Activated CD8-positive, alpha-beta memory T cell treated with anti-CD3 and anti-CD28 coated beads for 4 hours (primary cell): ENCODE results near the gene PRKCH.

Source experiments
- DNase-seq, 2 donors: peaks; one replicate each; pipeline ENCODE4 v3.0.0-alpha.2; 2020; ENCODE audit warnings: low read depth in 2 of 2

Gene PRKCH

DNA sequence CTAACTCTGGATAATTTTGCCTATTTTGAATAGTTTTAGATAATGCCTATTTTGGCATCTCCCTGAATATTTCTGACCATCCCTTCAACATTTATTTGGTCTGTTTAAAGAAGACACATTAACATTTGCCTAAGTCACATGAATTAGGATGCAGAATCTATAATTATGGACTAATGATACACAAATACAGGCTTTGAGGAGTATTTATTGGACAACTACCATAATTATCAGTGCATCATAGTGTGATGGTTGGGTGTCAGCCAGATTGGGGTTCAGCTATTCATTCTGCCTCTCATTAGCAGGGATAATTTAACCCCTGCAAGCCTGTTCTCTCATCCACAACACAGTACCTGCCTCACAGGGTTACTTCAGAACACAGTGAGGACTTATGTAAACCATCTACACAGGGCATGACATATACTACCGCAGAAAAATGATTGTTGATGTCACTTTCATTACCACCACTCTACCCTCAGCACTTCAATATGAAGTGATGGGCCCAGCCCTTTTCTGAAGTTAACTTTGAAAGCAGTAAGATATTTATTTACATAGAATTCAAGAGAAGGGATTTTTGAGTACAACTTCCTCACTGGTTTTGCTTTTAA, 14.4 kb downstream of the PRKCH start:
- no peak for DNase-seq

DNA sequence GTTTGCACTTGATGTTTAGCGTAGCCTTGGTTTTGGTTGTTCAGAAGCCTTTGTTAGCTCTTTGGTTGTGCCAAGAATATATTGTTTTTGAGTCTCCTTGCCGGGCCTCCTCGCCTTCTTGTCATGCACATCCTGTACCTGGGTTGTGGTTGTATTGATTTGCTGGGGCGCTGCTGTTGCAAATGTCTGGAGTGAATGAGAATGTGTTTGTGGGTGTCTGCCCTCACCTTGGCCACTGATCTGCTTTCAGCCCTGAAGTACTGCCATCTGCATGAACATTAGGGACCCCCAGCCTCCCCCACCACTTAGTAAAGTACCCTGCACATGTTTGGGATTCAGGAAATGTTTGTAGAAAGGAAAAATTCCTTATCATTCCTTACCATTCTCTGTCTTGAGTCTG, 16.5 kb downstream of the PRKCH start:
- peak in 1 of 2 donors; percentile 49 for DNase-seq

DNA sequence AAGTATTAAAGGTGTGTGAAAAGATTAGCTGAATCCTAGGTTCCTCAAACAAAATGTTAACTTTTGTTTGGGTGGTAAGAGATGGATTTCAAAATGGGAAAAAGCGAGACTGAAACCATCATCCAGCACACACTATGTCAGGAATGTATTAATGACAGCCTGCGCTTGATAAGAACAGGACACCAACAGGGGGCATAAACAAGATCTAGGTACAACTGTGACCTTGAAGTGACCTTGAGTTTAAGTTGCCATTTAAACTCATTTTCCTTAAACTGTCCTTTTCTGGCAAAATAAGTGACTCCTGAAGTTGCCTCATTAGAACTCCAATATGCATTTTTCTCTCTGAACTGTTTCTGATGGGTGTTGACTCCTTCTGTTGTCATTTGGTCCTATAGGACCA, 17.1 kb downstream of the PRKCH start:
- DNase-seq, result no peak

DNA sequence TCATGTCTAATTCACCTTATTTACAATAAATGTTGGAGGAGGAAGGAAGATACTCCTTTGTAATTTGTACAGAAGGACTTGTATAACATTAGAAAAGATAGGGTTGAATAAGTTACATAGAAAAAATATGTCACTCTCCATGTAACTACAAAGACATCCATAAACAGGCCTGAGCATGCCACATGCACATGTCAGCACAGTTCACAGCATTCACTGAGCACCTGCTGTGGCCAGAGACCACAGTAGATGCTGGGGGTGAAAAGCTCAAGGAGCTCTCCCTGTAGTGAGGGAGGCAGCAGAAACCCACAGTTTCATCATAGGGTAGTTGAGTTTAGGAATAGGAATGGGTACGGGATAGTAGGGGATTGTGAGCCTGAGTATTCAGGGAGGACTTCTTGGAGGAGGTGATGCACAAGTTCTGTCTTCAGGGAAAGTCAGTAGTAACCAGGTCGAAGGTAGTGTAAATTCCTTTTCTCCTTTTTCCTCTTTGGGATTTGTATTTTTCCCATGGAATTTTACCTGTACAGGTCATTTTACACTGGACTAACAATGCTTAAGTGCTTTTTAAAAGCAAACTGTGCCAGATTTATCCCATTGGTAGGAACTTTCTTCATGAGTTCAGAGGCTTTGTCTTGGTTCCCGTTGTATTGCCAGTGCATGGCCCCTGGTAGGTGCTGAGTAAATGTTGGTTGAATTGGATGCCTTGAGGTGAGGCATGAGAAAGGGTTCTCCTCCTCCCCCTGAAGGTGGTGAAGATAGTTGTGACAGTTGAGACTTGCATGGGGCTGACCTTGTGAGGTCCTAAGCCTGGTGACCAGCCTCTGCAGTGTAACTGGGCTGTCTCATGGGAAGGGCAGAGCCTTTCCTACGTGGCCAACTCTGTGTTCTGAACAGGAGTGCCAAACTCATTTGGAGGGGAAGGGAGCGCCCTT, 20.2 kb downstream of the PRKCH start:
- no peak for DNase-seq

DNA sequence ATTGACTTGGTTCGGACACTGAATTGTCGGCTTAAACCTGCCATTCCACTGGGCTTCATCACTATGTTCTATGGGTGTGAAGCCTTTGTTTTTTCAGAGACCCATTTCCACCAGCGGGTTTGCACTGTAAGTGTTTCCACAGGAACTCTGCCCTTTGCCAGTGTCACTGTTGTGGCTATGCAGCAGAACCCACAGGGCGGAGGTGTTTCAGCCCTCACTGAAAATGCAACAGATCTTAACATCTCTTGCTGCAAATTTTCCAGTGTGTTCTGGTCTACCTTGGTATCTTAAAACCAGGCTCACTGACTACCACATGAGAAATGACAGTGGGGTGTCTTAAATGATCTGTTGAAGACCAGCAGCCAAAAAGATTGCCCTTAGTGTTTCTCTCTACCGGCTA, 21.1 kb downstream of the PRKCH start:
- peak; percentile 76 to 86 for DNase-seq

DNA sequence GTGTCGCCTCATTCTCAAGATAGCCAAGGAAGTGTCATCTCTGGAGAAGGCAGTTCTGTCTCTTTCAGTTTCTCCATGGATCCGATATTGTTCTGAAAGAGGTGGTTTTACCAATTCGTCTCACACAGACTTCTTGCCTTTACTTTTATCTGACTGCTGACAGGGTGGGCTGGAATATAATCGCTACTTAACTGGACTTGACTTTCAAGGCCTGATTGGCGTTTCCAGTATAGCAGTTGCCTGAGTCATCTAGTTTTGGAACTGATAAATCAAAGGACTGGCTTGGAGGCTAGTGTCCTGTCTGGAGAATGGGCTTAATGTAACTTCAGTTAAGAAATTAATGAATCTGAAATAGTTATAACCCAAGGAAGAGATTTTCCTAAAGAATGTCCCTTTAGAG, 21.6 kb downstream of the PRKCH start:
- DNase-seq, result no peak

DNA sequence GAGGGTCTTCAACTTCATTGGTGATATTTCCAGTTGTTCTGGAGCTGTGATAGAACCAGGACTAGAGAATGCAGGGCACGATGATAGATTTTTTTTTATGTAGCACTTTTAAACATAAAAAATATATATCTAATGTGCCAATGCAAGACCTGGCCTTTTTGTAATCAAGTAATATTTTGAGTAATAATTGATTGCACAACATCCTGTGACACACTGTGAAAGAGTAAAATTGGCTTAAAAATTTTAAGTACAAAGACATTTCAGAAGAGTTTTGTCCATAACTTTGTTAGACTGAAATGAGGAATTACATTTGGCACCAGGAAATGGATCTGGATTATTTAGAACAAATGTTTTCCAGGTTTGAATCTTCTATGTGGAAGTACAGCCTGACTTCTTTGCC, 22.1 kb downstream of the PRKCH start:
- no peak for DNase-seq

DNA sequence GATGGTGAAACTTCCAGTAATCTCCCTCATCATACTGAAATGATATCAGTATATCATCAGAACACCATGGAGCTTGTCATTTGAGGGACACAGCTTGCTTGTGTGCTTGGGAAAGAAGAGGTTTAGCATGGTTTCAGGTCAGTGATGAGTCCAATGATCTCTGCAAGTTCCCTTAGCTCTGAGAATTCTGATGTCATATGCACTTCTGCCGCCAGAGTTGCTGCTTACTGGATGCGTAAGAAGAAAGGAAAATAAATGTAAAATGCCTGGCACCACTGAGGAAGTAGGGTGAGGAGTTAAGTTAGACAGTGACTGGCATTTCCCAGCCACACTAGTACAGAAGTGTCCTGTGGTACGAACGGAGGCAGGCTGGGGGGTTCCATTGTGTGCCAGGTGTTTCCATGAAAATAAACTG, 22.6 kb downstream of the PRKCH start:
- no peak for DNase-seq

DNA sequence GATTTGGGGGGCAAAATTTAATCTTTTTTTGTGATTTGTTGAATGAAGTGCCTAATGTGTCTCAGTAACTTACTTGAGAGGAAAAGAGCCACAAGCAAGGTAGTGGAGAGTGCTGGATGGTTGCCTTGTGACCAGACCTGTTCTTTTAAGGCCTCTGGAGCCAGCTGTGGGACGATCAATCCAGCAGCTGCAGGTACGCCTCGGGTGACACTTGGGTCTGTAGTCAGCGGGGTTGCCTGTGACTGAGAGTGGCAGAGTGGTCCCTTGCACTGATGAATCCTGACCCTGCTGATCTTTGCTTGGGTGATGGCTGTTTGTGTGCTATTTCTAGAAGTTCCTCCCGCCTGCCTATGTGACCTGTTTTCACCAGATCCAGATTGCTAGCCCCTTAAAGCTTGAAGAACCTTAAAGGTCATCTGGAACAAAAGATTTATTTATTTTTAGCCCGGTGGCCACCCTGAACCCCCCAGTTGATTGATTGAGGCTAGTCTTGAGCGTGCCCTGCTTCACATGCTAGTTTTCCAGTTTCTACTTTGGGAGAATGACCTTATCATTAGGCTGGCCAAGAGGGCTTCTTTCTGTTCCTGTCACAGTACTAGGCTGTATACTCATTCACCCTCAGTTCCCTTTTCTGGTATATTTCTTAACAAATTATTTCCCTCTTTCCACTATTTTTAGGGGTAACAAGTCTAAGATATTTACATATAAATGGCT, 23.2 kb downstream of the PRKCH start:
- no peak for DNase-seq

DNA sequence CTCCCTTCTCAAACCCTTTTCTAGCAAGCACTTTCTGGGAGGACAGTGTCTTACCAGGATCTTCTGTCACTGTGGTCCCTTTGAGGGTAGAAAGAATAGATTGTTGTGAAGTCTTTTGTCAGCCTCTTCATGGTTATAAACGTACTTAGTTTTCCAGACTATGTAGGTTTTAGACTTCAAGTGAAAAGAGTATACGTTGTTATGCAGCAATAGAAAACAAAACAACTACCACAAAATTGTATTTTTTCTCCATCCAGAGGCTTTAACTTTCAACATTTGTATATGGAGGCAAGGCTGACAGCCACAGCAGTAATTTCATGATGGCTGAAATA, 23.7 kb downstream of the PRKCH start:
- DNase-seq, result no peak

DNA sequence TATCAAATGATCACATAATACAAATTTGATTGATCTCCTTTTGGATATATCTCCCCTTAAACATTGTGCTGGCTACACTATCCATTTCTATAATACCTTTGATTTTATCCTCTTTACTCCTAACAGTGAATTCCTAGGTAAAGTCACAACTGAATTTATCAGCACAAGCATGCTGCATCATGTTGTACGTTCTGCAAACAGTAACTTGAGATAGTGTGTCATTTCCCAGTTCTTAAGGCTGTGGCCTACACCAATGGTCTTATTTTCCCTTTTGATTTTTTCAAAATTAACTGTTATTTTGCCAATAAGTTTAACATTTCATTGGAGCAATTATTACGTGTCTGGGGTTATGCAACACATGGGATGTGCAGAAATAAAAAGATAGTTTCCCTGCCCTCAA, 24.8 kb downstream of the PRKCH start:
- no peak for DNase-seq

DNA sequence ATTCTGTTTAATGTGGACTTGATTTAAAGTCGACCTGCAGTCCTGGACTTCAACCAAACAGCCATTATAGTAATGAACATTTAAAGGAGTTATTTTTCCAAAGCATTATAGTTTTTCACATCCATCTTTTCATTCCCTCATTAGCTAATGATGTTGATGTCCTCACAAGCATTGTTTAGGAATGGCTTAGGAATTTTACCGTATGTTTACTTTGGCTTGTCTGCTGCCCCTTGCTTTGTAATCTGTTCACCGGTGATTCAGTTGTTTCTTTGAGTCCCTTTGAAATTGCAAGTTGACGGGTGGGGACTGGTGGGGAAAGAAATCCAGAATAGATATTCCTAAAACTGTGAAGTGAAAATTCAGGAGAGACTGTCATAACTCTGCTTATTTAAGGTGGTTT, 25.4 kb downstream of the PRKCH start:
- DNase-seq, result no peak

DNA sequence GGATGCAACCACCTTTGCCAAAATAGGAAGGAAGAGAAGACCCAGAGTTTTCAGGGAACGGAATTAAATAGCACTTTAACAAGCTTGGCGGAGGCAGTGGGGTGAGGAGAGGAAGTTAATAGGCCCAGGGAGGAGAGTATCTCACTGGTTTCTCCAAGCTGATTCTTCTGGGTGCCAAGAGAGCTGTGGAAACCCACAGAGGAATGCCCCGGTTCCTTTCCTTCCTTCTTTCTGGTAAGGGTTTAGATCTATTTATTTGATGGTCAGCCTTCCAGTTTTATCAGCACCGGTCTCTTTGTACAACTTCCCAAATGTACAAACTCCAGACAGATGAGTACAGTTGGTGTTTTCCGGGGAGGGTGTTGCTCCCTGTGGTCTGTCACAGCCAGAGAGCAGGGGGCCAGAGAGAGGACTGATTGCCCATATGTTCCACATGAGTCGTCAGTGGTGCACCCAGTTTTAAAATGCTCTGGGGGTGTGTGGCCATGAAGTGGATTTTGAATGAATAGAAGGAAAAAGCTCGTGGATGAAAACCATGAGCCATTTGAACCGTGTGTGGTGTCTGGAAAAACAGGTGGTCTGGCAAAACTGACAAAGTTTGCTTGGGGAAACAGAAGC, 26.6 kb downstream of the PRKCH start:
- no peak for DNase-seq

DNA sequence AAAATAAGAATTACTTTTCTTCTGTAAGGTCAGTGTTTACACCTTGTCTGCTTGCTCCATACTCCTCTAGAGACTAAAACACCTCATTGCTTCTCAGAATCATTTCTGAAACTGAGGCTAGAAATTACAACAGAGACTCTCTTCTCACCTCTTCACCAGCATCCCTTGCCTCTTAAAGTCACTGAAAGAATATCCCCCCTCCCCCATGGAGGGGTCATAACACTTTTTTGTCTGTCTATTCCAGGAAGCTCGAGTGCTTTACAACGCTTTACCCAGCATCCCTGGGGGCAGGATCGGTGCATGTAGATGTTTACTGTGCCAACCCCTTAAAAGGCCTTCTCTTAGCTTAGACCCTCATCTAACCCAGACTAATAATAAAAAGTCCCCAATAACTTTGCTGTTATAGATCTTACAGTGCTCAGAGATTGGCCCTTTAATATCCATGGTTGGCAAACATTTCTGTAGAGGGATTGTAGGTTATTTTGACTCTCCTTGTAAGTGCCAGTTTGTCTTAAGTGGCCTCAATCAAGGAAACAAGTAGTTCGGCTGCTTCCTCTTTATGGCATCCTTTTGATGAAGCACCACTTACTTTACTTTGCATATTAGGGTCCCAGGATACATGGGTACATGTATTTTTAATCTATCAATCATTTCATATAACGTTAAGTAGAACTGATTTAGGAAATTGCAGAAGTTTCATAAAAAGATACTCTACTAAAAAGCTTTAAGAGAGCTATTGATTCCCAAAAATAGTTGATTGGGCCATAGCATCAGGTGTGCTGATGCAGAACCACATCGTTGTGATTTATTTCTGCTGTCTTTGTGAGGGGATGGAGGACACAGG, 29.3 kb downstream of the PRKCH start:
- DNase-seq, result no peak

DNA sequence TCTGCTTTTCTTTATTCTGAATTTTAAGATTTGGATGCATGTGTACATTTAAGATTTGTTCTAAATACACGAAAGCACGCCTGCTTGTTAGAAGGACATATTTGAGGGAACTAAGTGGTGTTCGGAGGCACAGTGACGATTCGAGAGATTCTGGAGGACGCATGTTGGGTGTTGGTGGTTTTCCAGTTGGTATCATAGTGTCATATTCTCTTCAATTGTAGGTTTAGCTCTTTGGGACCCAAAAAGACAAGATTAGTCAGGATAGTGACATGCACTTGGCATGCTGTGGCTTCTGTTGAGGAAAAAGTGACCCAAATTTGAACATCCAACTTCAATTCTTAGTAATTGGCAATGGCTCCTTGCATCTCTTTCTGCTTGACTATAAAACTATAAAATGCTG, 30.1 kb downstream of the PRKCH start:
- no peak for DNase-seq

DNA sequence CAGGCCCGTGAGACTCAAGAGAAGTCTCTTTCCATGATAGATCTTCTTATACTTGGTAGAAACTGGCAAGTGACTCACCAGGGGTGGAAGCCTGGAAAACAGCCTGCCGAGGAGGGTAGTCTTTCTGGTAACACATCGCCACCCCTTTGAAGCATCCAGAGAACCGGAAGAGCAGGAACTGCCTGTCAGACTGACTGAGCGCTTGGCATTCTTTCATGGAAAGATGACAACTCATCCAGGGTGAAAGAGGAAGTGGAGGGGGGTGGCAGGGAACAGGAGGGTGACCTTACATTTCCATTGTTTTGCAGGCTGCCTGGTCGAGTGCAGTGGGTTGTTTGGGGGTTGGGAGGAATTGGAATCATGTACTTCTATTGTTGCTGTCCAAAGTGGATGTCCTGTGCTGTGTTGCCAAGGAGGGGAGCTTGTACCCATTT, 34.5 kb downstream of the PRKCH start:
- no peak for DNase-seq

DNA sequence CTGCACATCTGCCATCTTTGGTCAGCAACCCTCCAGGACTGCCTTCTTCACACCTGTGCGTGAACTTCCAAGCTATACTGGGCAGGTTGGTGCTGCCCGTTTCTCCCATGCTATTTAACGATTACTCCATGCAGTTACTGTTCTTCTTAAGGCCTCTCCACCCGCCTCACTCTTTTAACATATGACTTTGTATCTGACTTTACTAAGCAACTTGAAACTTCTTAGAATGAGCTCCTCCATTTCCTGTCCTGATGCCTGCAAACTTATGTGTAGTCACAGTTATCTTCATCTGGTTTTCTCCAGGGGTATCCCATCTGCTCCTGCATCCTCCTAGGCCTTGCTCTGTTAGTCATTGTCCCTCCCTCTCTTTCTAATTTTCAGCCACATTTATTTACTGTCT, 35.7 kb downstream of the PRKCH start:
- DNase-seq, result no peak

DNA sequence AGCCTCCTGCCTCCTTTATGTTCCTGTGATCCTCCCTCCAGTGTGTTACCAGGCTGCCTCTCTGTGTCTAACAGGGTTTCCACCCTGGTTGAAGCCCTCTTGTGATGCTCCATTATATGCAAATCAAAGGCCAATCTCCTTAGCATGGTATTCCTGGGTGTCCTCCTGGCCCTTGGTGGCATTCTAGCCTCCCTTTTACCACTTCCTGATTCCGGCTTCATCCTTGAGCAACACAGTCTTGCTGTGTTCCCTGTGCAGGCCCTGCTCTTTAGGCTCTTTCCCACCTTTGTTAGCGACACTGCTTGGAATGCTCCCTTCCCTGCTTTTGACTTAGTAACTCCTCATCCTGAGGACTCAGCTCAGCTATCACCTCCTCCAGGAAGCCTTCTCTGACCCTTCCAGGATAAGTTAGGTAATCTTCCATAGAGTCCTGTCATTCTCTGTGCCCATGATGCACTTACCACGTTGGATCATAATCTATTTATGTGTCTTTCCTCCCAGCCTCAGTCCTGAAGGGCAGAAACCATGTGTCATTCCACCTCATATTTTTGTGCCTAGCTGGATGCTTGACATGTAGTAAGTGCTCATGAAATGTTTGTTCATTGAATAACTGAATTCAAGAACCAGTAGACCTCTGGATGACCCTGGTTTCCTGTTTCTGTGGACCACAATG, 37.3 kb downstream of the PRKCH start:
- DNase-seq, result no peak

DNA sequence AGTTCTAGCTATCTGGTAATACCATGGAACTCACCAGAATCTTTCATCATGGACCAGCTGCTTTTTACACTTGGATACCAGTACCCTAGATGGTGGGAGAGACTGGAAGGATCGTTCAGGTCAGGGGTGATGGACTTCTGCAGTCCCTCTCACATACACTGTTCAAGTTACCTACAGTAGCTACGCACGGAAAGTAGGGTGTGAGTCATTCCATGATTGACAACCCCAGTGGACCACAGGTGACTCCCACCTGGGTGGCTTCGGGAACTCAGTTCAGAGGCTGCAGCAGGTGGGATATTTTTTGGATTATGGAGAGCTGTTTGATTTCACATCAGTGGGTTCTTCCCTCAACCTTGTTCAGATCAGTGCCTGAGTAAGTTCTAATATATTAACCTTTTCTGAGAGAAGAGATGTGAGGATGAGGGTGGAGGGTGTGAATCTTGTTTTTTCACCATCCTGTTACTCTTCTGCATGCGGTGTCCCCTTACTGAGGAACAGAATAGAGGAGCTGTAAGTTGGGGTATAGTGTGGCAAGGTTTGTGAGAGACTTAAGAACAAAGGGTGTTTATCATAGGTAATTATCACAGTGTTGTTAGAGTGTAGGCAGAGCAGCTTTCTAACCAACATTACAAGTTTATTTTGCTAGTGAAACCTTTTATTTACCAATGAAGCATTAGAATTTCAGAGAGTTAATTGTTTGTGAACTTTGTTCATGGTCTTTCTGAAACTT, 39.6 kb downstream of the PRKCH start:
- no peak for DNase-seq

DNA sequence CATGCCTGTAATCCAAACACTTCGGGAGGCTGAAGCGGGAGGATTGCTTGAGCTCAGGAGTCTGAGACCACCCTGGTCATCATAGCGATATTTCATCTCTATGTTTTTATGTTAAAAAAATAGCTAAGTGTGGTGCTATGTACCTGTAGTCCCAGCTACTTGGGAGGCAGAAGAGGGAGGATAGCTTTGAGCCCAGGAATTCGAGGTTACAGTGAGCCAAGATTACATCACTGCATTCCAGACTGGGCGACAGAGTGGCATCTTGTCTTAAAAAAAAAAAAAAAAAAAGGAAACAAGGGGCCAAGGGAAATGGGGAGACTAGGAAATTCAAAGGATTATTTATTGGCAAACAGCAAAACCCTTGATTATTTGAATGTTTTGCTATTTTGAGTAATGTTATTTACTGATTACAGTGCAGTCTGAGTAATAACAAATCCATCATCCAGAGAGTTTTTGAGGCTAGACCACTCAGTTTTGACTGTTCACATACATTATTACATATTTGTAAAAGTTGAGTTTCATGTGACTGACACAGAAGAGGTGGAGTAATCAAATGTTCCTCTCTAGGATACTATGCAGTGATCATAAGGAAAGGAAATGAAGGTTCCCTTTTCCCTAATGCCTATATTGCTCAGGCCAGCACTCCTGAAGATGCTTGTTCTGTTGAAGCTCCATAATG, 40.8 kb downstream of the PRKCH start:
- no peak for DNase-seq
